GM10847 (cell line): ENCODE data around the gene KNSTRN.

Experiments
- POLR2A ChIP-seq: IDR thresholded peaks from 2 replicates; pipeline ENCODE4 v1.6.1; 2011; ENCODE audit not compliant: insufficient read length; ENCODE audit errors: extremely low read depth

Gene KNSTRN

GRCh38 chr15:40420071-40420713 lies 37.7 kb downstream of the KNSTRN start:
- TF ChIP-seq POLR2A = no peak

GRCh38 chr15:40420793-40421192 lies 38.3 kb downstream of the KNSTRN start:
- no peak for TF ChIP-seq POLR2A

- no peak for TF ChIP-seq POLR2A
Measured at GRCh38 chr15:40421246-40422157, 39.0 kb downstream of the KNSTRN start.

GRCh38 chr15:40424483-40425115 lies 42.1 kb downstream of the KNSTRN start:
- no peak for TF ChIP-seq POLR2A

- TF ChIP-seq POLR2A = no peak
Measured at GRCh38 chr15:40425681-40426080, 43.2 kb downstream of the KNSTRN start.

GRCh38 chr15:40427188-40427587 lies 44.7 kb downstream of the KNSTRN start:
- no peak for TF ChIP-seq POLR2A

- no peak for TF ChIP-seq POLR2A
Measured at GRCh38 chr15:40428185-40428584, 45.7 kb downstream of the KNSTRN start.

GRCh38 chr15:40429068-40429710 lies 46.7 kb downstream of the KNSTRN start:
- TF ChIP-seq POLR2A = no peak

- no peak for TF ChIP-seq POLR2A
Measured at GRCh38 chr15:40430271-40430805, 47.8 kb downstream of the KNSTRN start.

GRCh38 chr15:40435023-40435709 lies 52.6 kb downstream of the KNSTRN start:
- TF ChIP-seq POLR2A = no peak

- TF ChIP-seq POLR2A = no peak
Measured at GRCh38 chr15:40435710-40436089, 53.2 kb downstream of the KNSTRN start.

GRCh38 chr15:40436116-40436891 lies 53.8 kb downstream of the KNSTRN start:
- TF ChIP-seq POLR2A = no peak

- no peak for TF ChIP-seq POLR2A
Measured at GRCh38 chr15:40436892-40437751, 54.6 kb downstream of the KNSTRN start.
